Measurements from ENCODE around the gene CRADD.

- TF ChIP-seq CTCF (IDR thresholded peaks at IDR 0.05; ENCODE audit: borderline replicate concordance, extremely low read depth, low read length, poor library complexity, severe bottlenecking) (no peak), EZH2 (IDR thresholded peaks at IDR 0.05; ENCODE audit: borderline replicate concordance, low read depth, low read length, severe bottlenecking) (no peak)
Measured at GRCh38 chr12:93921521-93921920, 244.3 kb downstream of the CRADD start.

All from DND-41 (cell line).